ENCODE measurements around the gene LAMA2.

Gene LAMA2

DNA sequence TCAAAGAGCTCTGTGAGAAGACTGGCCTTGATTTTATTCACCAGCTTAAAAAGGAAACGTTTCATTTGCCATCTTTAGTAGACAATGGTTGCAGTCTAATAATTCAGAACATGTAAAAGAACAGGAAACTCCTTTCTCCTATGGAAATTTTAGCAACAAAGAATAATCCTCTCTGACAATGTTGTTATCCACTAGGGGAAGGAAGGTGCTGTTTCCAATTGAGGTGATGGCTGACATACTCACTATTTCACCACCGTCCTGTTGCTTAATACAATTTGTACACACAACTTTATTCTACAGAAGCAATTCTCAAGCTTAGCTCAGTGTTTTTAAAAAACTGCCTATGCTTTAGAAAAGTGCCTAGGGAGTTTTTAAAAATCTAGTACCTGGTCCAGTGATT lies 634.4 kb downstream of the LAMA2 start:
- FAIRE-seq: no peak
- DNase-seq (ENCODE audit: insufficient read length, low spot score): no peak
- TF ChIP-seq, protein P1, sequence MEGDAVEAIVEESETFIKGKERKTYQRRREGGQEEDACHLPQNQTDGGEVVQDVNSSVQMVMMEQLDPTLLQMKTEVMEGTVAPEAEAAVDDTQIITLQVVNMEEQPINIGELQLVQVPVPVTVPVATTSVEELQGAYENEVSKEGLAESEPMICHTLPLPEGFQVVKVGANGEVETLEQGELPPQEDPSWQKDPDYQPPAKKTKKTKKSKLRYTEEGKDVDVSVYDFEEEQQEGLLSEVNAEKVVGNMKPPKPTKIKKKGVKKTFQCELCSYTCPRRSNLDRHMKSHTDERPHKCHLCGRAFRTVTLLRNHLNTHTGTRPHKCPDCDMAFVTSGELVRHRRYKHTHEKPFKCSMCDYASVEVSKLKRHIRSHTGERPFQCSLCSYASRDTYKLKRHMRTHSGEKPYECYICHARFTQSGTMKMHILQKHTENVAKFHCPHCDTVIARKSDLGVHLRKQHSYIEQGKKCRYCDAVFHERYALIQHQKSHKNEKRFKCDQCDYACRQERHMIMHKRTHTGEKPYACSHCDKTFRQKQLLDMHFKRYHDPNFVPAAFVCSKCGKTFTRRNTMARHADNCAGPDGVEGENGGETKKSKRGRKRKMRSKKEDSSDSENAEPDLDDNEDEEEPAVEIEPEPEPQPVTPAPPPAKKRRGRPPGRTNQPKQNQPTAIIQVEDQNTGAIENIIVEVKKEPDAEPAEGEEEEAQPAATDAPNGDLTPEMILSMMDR (IDR thresholded peaks at IDR 0.05; ENCODE audit: insufficient read depth, missing control alignments): no peak

DNA sequence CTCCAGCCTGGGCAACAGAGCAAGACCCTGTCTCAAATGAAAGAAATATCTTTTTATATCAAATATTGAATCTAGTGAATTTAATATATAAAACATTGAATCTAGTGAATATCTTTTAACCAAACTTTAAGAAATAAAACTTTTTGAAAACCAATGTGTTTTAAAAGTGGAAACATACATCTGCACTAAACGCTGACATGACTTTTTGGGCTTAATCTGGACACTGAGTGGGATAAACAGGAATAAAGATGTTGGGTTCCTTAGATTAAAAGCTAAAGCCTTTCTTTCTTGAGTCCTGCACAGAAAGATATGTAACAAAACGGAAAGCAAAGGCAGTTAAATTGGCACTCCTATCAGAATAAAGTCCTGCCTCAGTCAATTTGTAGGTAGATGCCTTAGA lies 636.8 kb downstream of the LAMA2 start:
- no peak for FAIRE-seq
- DNase-seq (ENCODE audit: insufficient read length, low spot score): no peak
- TF ChIP-seq, protein P1 (IDR thresholded peaks at IDR 0.05; ENCODE audit: insufficient read depth, missing control alignments): no peak

DNA sequence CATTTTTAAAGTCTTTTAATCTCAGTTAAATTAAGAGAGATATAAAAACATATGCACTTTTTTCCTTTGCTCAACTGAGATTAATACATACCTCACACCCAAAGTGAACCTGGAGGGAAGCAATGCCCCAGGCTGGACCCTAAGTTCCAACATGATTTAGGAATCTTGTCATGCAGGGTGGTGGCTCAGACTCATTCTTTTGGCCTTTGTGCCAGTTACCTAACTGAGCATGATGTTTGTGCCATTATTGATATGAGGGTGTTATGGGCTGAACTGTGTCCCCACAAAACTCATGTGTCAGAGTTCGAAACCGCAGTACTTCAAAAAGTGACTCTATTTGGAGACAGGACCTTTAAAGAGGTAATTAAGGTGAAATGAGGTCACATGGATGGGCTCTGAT lies 639.0 kb downstream of the LAMA2 start:
- DNase-seq (ENCODE audit: insufficient read length, low spot score): no peak
- TF ChIP-seq, protein P1 (IDR thresholded peaks at IDR 0.05; ENCODE audit: insufficient read depth, missing control alignments): no peak
- FAIRE-seq: no peak

DNA sequence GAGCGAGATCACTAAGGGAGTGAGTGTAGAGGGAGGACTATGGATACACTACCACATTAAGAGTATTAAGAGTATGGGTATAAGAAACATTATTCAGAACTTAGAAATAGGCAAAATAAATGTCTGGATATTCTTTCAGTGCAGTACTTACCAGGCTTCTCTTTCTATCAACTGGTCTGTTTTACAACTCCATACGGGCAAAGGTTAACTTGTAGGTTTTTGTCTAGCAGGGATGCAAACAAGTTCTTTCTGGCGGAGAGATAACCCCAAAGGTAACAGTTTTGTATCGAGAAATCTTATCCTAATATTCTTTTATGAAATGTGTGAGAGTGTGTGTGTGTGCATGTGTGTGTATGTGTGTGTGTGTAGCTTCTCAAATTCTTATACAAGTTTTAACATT lies 640.9 kb downstream of the LAMA2 start:
- TF ChIP-seq, protein P1 (IDR thresholded peaks at IDR 0.05; ENCODE audit: insufficient read depth, missing control alignments): no peak
- FAIRE-seq (no peak), DNase-seq (ENCODE audit: insufficient read length, low spot score) (no peak)

DNA sequence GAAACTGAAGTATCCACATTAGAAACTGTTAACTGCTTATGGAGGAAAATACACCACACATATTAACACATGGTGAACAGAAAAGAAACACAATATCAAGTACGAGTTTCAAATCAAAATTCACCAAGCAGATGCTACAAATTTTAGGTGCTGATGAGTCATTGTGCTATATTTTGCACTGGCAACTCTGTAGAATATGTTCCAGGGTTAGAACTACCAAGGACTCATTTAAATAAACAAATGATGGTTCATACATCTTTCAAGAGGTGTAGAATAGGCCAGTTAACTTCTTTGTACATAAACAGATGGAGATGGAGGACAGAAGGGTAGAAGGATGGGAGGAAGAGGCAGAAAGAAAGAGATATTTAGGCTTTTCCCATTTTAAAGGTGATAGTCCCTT lies 642.1 kb downstream of the LAMA2 start:
- TF ChIP-seq, protein P1 (IDR thresholded peaks at IDR 0.05; ENCODE audit: insufficient read depth, missing control alignments): no peak
- DNase-seq (ENCODE audit: insufficient read length, low spot score) (no peak), FAIRE-seq (no peak)

DNA sequence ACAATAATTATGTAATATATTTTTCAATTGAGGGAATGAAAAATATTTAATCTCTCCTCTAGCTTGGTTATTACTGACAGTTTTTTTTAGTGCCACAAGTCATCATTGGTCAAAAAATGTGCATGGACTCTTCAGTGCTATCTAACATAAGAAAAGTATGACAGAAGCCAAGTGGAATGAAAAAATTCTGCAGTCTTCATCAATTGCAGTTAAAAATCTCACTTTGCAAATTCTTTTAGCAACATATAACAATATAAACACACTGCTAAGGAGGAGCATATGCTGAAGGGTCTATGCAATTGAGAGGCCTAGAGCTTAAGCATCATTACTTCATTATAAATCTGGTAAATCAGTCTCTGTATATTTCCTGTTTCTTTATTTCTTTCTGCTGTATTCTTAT lies 652.0 kb downstream of the LAMA2 start:
- TF ChIP-seq, protein P1 (IDR thresholded peaks at IDR 0.05; ENCODE audit: insufficient read depth, missing control alignments): no peak
- no peak for DNase-seq (ENCODE audit: insufficient read length, low spot score)
- FAIRE-seq: no peak

DNA sequence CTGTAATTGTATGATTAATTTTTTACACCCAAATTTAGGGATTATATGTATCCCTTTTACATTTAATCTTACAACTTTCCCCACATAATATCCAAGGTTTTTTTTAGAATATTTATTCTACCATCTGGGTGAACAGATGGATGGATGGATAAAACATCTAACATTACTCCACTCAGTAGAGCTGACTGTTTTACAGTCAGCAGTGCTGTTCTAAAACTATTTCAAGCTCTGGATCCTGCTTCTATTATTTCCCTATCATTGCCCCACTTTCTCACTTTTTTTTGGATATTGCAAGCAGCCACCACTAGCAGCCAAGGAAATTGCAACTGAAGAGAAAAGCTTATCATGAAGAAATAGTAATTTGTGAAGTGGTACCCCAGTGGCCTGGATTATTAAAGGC lies 653.3 kb downstream of the LAMA2 start:
- TF ChIP-seq, protein P1 (IDR thresholded peaks at IDR 0.05; ENCODE audit: insufficient read depth, missing control alignments): no peak
- FAIRE-seq (no peak), DNase-seq (ENCODE audit: insufficient read length, low spot score) (no peak)
